PC-3 (cell line): Measurements from ENCODE around the gene SLC30A7.

Source experiments
- CTCF ChIP-seq: fragments of 300-600 bp; sonication (generic); conservative IDR thresholded peaks from 2 replicates; pipeline ENCODE4 v1.5.1; 2017; ENCODE audit warnings: antibody characterized with exemption, low read depth, mild to moderate bottlenecking, low read length
- EZH2 ChIP-seq: fragments of 300-600 bp; sonication (generic); IDR thresholded peaks from one replicate; pipeline ENCODE4 v1.6.1; 2017; ENCODE audit warnings: antibody characterized with exemption, mild to moderate bottlenecking, low read length; ENCODE audit not compliant: unreplicated experiment

- TF ChIP-seq CTCF (no peak), EZH2 (no peak)
These were observed 131.4 kb downstream of the SLC30A7 start for GRCh38 chr1:101027194-101027772.
